Vagina (tissue), 2 donors: ENCODE measurements around the gene TNFRSF21. TPM values are rescaled to one million over a fixed set of nuclear protein-coding genes. Genes with fewer than 3 reads are reported as not detected.

ENCODE experiments used
- DNase-seq, 2 donors: peaks; one replicate each; pipeline ENCODE4 v3.0.0-alpha.2; 2017; ENCODE audit errors: extremely low spot score in 2 of 2
- H3K27ac ChIP-seq: fragments of 200-600 bp; sonication (generic); one replicate; pipeline ENCODE4 v1.5.1; 2019
- H3K27me3 ChIP-seq: fragments of 200-600 bp; sonication (generic); one replicate; pipeline ENCODE4 v1.5.1; 2019
- H3K36me3 ChIP-seq, 2 donors: fragments of 200-600 bp; sonication (generic); one replicate each; pipeline ENCODE4 v1.5.1; 2017 to 2019
- H3K4me1 ChIP-seq: fragments of 200-600 bp; sonication (generic); one replicate; pipeline ENCODE4 v1.5.1; 2019
- H3K4me3 ChIP-seq, 2 donors: fragments of 200-600 bp; sonication (generic); 1 replicate in 1 of 2; 2 replicates in 1 of 2; pipeline ENCODE4 v1.5.1; 2016 to 2019
- H3K9me3 ChIP-seq: fragments of 200-600 bp; sonication (generic); one replicate; pipeline ENCODE4 v1.5.1; 2019
- CTCF ChIP-seq, 3 experiments: fragments of 450-650 bp in 2 of 3; fragments of 200-600 bp in 1 of 3; sonication (generic) in 1 of 3; IDR thresholded peaks; one replicate each; pipeline ENCODE4 v1.5.1; 2017 to 2019; ENCODE audit warnings: antibody characterized with exemption in 3 of 3, mild to moderate bottlenecking in 2 of 3, moderate library complexity in 2 of 3
- POLR2A ChIP-seq, 2 donors: fragments of 450-650 bp; IDR thresholded peaks; one replicate each; pipeline ENCODE4 v1.6.1; 2017; ENCODE audit warnings: antibody characterized with exemption in 2 of 2, mild to moderate bottlenecking in 2 of 2, moderate library complexity in 2 of 2
- POLR2AphosphoS5 ChIP-seq, 2 donors: sonication (generic); formaldehyde crosslinking; IDR thresholded peaks; one replicate each; pipeline ENCODE4 v1.9.0; 2017; ENCODE audit warnings: antibody characterized with exemption in 2 of 2, mild to moderate bottlenecking in 2 of 2, low read depth in 1 of 2; ENCODE audit not compliant: insufficient read depth in 1 of 2
- intact Hi-C: fragments of 100-400 bp; cut with DNase I; formaldehyde crosslinking; loops from one replicate; pipeline ENCODE4 v1.15.1; 2023
- total RNA-seq: library from RNA; depleted of rRNA; stranded (reverse); fragments of >200 nt; gene quantifications from one replicate; pipeline ENCODE4 v1.2.3, GENCODE V29; 2016

TNFRSF21 gene
- total RNA-seq, 1 donor from 2014 or later, result 30.4 TPM

GRCh38 chr6:47221565-47221964, 88.1 kb downstream of the TNFRSF21 start:
- Histone ChIP-seq H3K36me3 (no peaks in the 10 kb centered on the region), H3K27me3 (no peaks in the 10 kb centered on the region), H3K4me3 (no peak overlapping the region), H3K9me3 (no peaks in the 10 kb centered on the region), H3K4me1 (no peaks in the 10 kb centered on the region), H3K27ac (no peak overlapping the region)
- TF ChIP-seq CTCF (IDR thresholded peaks at IDR 0.05), result no peak
- intact Hi-C loops, result no loop called here
- DNase-seq, result no peak

- Histone ChIP-seq H3K36me3 (no peaks in the 10 kb centered on the region), H3K27me3 (no peaks in the 10 kb centered on the region), H3K4me3 (no peak overlapping the region), H3K4me1 (no peaks in the 10 kb centered on the region), H3K9me3 (no peaks in the 10 kb centered on the region), H3K27ac (no peak overlapping the region)
- intact Hi-C loops, result no loop called here
- TF ChIP-seq POLR2AphosphoS5 (IDR thresholded peaks at IDR 0.05; ENCODE audit: insufficient read depth in 1 of 2, low read depth in 1 of 2) (no peak), POLR2A (IDR thresholded peaks at IDR 0.05) (no peak), CTCF (IDR thresholded peaks at IDR 0.05) (no peak)
- no peak for DNase-seq
Observed at GRCh38 chr6:47209632-47210031, 100.1 kb downstream of the TNFRSF21 start.

DNA sequence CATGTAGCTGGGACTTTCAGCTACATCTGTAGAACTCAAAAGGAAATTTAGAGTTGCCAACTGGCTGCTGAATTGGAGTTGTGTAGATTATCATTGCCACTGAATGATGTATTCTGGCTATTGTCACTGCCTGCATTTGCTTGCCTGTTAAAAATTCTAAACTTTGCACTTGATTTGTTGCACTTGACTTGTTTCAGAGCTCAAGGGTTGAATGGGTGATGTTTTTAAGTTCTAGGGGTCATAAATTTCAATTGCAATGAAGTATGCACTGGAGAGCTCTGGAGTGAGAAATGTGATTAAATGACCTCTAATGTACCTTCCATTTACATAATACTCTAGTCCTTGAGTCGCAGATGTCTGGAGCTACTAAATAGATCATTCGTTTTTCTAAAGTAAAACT, 102.4 kb downstream of the TNFRSF21 start:
- TF ChIP-seq POLR2AphosphoS5 (IDR thresholded peaks at IDR 0.05; ENCODE audit: insufficient read depth in 1 of 2, low read depth in 1 of 2), result no peak
- TF ChIP-seq POLR2A (IDR thresholded peaks at IDR 0.05), result no peak
- TF ChIP-seq CTCF (IDR thresholded peaks at IDR 0.05), result no peak
- H3K36me3 ChIP-seq, result no peaks in the 10 kb centered on the region
- no peaks in the 10 kb centered on the region for H3K9me3 ChIP-seq
- DNase-seq, result no peak
- H3K27ac ChIP-seq, result no peak overlapping the region
- H3K27me3 ChIP-seq, result no peaks in the 10 kb centered on the region
- intact Hi-C loops, result no loop called here
- no peaks in the 10 kb centered on the region for H3K4me1 ChIP-seq
- no peak overlapping the region for H3K4me3 ChIP-seq

DNA sequence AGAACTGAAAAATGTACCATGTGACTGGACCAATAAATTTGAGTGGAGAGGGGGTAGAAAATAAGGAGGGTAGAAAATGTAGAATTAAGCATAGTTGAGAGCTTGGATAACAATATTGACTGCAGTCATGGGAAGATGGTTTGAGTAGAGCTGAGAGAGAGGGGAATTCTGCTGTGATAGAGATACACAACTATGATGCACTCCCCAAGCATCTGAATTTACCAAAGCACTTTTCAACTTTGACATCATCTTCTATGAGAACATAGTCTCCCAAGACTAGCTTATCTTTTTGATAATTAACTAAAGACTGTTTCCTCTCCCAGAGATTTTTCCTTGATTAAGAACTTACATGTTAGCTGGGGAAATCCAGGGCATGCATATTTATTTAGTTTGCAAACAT, 103.1 kb downstream of the TNFRSF21 start:
- no peaks in the 10 kb centered on the region for H3K9me3 ChIP-seq
- no peak for DNase-seq

More for the DNA sequence above, 103.1 kb downstream of the TNFRSF21 start:
- Histone ChIP-seq H3K36me3 (no peaks in the 10 kb centered on the region), H3K27me3 (no peaks in the 10 kb centered on the region), H3K4me3 (no peak overlapping the region), H3K27ac (no peak overlapping the region), H3K4me1 (no peaks in the 10 kb centered on the region)
- TF ChIP-seq POLR2AphosphoS5 (IDR thresholded peaks at IDR 0.05; ENCODE audit: insufficient read depth in 1 of 2, low read depth in 1 of 2) (no peak), POLR2A (IDR thresholded peaks at IDR 0.05) (no peak), CTCF (IDR thresholded peaks at IDR 0.05) (no peak)
- intact Hi-C loops, result no loop called here
